Activated naive CD4-positive, alpha-beta T cell treated with anti-CD3 and anti-CD28 coated beads for 36 hours (primary cell): Measurements from ENCODE around the gene SFXN2. TPM values are rescaled to one million over a fixed set of nuclear protein-coding genes. Genes with fewer than 3 reads are reported as not detected.
"Not testable (repeated sequence)": the region's sequence is repeated elsewhere in the genome, so short reads cannot be mapped to it uniquely, and the experiment has no call there.

Experiments
- CTCF ChIA-PET: fragments of 350-600 bp; sonication (Branson Sonifier 250); formaldehyde crosslinking; loops from one replicate; lab custom pipeline; 2021; ENCODE audit warnings: antibody characterized with exemption; lab: Charles Lee
- DNase-seq: peaks from one replicate; pipeline ENCODE4 v3.0.0-alpha.2; 2020
- H3K27ac Mint-ChIP-seq: one replicate; pipeline ENCODE4 v1.8.0; 2021; ENCODE audit warnings: mild to moderate bottlenecking, mixed read lengths
- H3K27me3 Mint-ChIP-seq: one replicate; pipeline ENCODE4 v1.8.0; 2021; ENCODE audit warnings: low read depth, mixed read lengths
- H3K36me3 Mint-ChIP-seq: one replicate; pipeline ENCODE4 v1.8.0; 2021; ENCODE audit warnings: low read depth, mixed read lengths
- H3K4me1 Mint-ChIP-seq: one replicate; pipeline ENCODE4 v1.8.0; 2021; ENCODE audit warnings: low read depth, mixed read lengths
- H3K4me3 Mint-ChIP-seq: one replicate; pipeline ENCODE4 v1.8.0; 2021; ENCODE audit warnings: mild to moderate bottlenecking, moderate library complexity, mixed read lengths
- H3K9me3 Mint-ChIP-seq: one replicate; pipeline ENCODE4 v1.8.0; 2021; ENCODE audit warnings: mixed read lengths
- intact Hi-C: fragments of 100-400 bp; cut with micrococcal nuclease; formaldehyde crosslinking; loops from one replicate; pipeline ENCODE4 v1.15.1; 2023
- total RNA-seq, 2 experiments: library from RNA; stranded (reverse); gene quantifications; one replicate each; pipeline ENCODE4 v1.2.3, GENCODE V29; 2021

SFXN2 gene
- total RNA-seq, 2 experiments from 2014 or later: 8.7 to 9.4 TPM

DNA sequence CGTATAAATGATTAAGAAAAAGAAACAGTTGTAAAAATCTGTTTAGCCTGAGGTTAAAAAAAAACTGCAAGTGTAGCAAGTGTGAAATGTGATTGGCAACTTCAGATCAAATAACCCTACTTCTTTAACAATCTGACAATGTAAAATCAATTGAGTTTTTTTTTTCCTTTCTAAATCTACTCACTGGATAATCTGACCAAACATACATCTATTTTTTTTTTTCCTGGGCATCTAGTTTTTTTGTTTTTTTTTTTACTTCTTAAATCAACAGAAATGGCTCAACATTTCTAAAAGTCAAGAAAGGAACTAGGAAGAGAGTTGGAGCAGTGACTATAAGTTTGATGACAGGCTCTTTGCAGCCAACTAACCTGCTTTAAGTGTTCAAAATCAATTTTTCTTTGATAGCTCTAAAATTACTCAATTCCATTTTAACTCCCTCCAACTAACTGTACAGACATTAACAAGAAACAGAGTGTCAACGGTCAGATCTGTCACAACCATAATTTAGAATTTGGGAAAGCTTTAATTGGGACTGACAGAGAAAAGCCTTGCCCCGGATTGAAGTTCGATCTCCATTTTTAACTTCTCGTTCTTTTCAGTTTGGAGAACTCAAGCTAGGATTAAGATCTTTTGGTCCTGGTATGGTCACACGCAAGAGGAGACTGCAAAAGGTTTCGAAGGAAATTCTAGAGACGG is 1.4 kb upstream of the SFXN2 start:
- peak overlapping the region; percentile 79 for H3K27ac Mint-ChIP-seq
- peaks cover 39% of the 10 kb centered on the region for H3K4me1 Mint-ChIP-seq
- intact Hi-C loops: loop anchor here (5.0 to 10.0 kb wide), 4 partner anchors 352 to 654 kb away; partner anchors contain the start of genes GBF1, PPRC1 and TAF5
- peak overlapping the region; percentile 92 for H3K4me3 Mint-ChIP-seq
- DNase-seq: no peak
- H3K9me3 Mint-ChIP-seq: no peaks in the 10 kb centered on the region
- H3K27me3 Mint-ChIP-seq: no peaks in the 10 kb centered on the region
- CTCF ChIA-PET: interaction anchor here (0.6 to 6.1 kb wide), 14 partner anchors 8 to 482 kb away, joined by 3 to 38 read pairs (median 4); partner anchors contain the start of genes ACTR1A and TRIM8
- peaks cover 12% of the 10 kb centered on the region for H3K36me3 Mint-ChIP-seq

DNA sequence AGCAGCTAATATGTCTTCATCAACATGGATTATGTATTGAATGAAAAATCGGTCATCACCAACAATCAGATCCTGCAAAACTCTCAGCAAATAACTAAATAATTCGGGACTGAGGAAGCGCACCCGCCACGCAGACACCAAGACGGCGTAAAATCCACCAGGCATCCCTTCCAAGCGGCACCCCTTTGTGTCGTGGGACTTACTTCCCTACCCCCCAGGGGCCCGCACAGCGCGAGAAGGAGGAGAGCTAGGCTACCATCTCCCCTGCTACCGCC is 960 bp upstream of the SFXN2 start:
- Mint-ChIP-seq H3K4me1 (peaks cover 42% of the 10 kb centered on the region), H3K4me3 (peak overlapping the region; percentile 92), H3K27me3 (no peaks in the 10 kb centered on the region), H3K9me3 (no peaks in the 10 kb centered on the region), H3K36me3 (peaks cover 14% of the 10 kb centered on the region), H3K27ac (peak overlapping the region; percentile 79)
- DNase-seq: peak; percentile 78
- intact Hi-C loops: loop anchor here (5.0 to 10.0 kb wide), 4 partner anchors 351 to 654 kb away; partner anchors contain the start of genes GBF1, PPRC1 and TAF5
- CTCF ChIA-PET: interaction anchor here (0.6 to 6.1 kb wide), 12 partner anchors 8 to 396 kb away, joined by 3 to 38 read pairs (median 4); partner anchors contain the start of genes ACTR1A and TRIM8

DNA sequence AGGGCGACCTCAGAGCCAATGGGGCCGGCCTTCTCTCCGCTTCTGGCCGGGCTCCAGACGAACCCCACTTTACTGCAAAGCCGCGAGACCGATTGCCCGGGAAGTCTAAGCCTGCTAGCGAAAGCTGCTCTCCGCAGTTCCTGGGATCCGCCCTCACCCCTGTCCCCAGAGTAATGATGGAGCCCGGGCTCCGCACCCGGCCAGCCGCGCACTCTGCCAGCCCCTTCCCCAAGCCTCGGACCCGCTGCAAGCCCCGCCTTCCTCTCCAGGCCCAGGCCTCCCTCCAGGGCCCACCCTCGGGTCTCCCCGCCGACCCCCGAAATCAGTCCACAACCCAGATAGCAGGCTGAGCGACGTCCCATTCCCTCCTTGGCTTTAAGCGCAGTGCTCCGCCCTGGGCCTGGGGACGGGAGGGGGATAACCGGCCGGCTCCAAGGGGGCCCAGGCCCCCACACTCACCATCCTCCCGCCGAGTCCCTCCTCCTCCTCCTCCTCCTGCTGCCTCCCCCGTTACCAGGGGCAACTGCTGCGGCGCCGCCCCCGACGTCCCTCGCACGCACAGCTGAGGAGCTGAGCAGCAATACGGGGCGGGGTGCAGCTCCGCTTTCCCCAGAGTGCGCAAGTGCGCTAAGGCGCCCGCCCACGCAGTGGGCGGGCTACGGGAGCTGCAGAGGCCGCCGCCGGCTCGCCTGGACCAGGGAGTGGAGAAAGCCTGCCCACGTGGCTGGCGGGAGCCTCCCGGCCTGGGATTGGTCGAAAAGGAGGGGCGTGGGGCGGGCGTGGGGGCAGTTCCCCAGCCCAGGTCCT is 419 bp upstream of the SFXN2 start, which contains the start of gene ARL3:
Gene ARL3, minus strand, starts transcription at position 584 of the 807 bp plus-strand sequence. Its CDS starts 122 bp downstream, at position 462.
- H3K27ac Mint-ChIP-seq: peak within 1 kb of the TSS; percentile 79
- peaks cover 14% of the 10 kb centered on the region for H3K36me3 Mint-ChIP-seq
- CTCF ChIA-PET: interaction anchor here (0.6 to 6.1 kb wide), 12 partner anchors 9 to 469 kb away, joined by 3 to 38 read pairs (median 4); partner anchors contain the start of genes ACTR1A, GBF1 and TRIM8
- peaks cover 44% of the 10 kb centered on the region for H3K4me1 Mint-ChIP-seq
- intact Hi-C loops: loop anchor here (1.0 to 10.0 kb wide), 13 partner anchors 29 to 653 kb away; partner anchors contain the start of genes ACTR1A, BORCS7, CNNM2 and GBF1
- no peaks in the 10 kb centered on the region for H3K9me3 Mint-ChIP-seq
- H3K4me3 Mint-ChIP-seq: peak within 1 kb of the TSS; percentile 92
- no peaks in the 10 kb centered on the region for H3K27me3 Mint-ChIP-seq
- DNase-seq: peak; percentile 98

DNA sequence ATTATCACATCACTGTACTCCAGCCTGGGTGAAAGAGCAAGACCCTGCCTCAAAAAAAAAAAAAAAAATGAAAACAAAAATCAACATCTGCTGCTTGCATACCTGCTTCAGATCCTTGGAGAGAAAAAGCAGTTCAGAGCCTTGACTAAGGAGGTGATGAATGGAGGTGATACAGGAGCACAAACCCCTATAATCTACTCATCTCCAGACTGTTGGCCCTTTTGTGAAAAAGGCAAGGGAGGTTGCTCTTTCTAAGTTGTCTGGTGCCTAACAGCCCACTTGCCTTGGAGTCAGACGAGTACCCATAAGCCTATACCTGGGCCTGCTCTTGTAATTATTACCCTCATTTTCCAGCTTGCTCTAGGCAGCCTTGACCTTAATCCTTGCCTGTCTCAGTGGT is 1.4 kb downstream of the SFXN2 start:
- DNase-seq: no peak
- Mint-ChIP-seq H3K27me3 (no peaks in the 10 kb centered on the region), H3K27ac (no peak overlapping the region), H3K4me3 (peak overlapping the region; percentile 53), H3K9me3 (no peaks in the 10 kb centered on the region), H3K36me3 (peaks cover 19% of the 10 kb centered on the region), H3K4me1 (peaks cover 55% of the 10 kb centered on the region)
- CTCF ChIA-PET: interaction anchor here (0.8 to 6.1 kb wide), 3 partner anchors 11 to 40 kb away, joined by 3 to 38 read pairs (median 6); no protein-coding TSS in a partner anchor
- intact Hi-C loops: loop anchor here (2.0 to 10.0 kb wide), 2 partner anchors 41 to 349 kb away; no protein-coding TSS in a partner anchor

DNA sequence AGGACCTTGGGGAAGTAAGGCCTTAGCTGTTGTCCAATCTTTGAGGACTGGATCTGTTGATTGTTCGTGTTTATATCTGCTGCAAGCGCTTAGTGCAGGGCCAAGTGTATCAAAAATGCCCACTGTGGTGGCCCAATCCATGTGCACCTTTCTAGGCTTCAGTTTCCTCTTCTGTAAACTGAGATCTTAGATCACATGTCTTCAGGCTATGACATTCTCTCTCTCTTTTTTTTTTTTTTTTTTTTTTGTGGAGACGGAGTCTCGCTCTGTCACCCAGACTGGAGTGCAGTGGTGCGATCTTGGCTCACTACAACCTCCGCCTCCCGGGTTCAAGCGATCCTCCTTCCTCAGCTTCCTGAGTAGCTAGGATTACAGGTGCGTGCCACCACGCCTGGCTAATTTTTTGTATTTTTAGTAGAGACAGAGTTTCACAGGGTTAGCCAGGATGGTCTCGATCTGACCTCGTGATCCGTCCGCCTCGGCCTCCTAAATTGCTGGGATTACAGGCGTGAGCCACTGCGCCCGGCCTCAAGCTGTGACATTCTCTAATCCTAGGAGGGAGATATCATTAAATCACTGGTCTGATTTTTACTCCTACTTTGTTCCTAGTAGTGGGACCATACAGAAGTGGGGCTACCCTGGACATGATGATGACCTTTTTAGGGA is 2.6 kb downstream of the SFXN2 start:
- intact Hi-C loops: loop anchor here (10.0 kb wide), 1 partner anchor 348 kb away; no protein-coding TSS in a partner anchor
- Mint-ChIP-seq H3K4me1 (peaks cover 59% of the 10 kb centered on the region), H3K36me3 (peaks cover 23% of the 10 kb centered on the region)
- H3K27ac Mint-ChIP-seq, DNase-seq, H3K27me3 Mint-ChIP-seq, H3K4me3 Mint-ChIP-seq, H3K9me3 Mint-ChIP-seq: not testable (repeated sequence)
- CTCF ChIA-PET: interaction anchor here (2.2 kb wide), 1 partner anchor 10 kb away, joined by 6 read pairs; no protein-coding TSS in a partner anchor

DNA sequence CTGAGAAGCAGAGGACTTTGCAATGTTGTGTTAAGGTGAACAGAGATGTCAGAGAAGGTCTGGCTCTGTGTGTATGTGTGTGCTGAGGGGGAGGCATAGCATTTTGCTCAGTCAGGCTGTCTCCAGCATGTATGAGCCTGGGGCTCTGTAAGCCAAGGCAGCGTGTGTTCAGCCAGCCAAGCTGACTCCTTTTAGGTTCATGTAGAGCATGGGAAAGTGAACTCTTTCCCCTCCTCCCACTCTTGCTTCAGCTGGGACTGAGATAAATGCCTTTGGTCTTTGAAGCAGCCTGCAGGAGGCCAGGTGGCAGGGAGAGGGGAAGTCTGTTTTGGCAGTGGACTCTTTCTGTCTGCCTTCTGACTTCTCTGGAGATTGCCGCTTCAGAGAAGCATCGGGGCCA is 3.8 kb downstream of the SFXN2 start:
- Mint-ChIP-seq H3K4me3 (no peak overlapping the region), H3K4me1 (peaks cover 50% of the 10 kb centered on the region), H3K27ac (no peak overlapping the region)

DNA sequence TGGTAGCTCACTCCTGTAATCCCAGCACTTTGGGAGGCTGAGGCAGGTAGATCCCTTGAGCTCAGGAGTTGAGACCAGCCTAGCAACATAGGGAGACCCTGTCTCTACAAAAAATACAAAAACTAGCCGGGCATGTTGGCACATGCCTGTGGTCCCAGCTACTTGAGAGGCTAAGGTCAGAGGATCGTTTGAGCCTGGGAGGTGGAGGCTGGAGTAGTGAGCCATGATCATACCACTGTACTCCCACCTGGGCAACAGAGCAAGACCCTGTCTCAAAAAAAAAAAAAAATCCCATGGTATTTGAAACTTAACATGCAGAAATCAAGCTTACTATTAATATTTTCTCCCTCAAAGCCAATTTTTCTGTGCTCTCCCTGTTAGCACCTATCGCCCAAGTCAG is 5.9 kb downstream of the SFXN2 start:
- Mint-ChIP-seq H3K36me3 (peaks cover 34% of the 10 kb centered on the region), H3K9me3 (no peaks in the 10 kb centered on the region), H3K27ac (no peak overlapping the region), H3K27me3 (no peaks in the 10 kb centered on the region), H3K4me1 (peaks cover 44% of the 10 kb centered on the region), H3K4me3 (no peak overlapping the region)
- intact Hi-C loops: no loop called here
- CTCF ChIA-PET: interaction anchor here (0.6 to 0.9 kb wide), 3 partner anchors 32 to 286 kb away, joined by 3 to 6 read pairs (median 4); no protein-coding TSS in a partner anchor
- no peak for DNase-seq

More for the DNA sequence above, 3.8 kb downstream of the SFXN2 start:
- Mint-ChIP-seq H3K9me3 (no peaks in the 10 kb centered on the region), H3K36me3 (peaks cover 25% of the 10 kb centered on the region), H3K27me3 (no peaks in the 10 kb centered on the region)
- intact Hi-C loops: loop anchor here (10.0 kb wide), 1 partner anchor 347 kb away; no protein-coding TSS in a partner anchor
- DNase-seq: no peak
- CTCF ChIA-PET: interaction anchor here (0.6 kb wide), 1 partner anchor 13 kb away, joined by 6 read pairs; no protein-coding TSS in a partner anchor

DNA sequence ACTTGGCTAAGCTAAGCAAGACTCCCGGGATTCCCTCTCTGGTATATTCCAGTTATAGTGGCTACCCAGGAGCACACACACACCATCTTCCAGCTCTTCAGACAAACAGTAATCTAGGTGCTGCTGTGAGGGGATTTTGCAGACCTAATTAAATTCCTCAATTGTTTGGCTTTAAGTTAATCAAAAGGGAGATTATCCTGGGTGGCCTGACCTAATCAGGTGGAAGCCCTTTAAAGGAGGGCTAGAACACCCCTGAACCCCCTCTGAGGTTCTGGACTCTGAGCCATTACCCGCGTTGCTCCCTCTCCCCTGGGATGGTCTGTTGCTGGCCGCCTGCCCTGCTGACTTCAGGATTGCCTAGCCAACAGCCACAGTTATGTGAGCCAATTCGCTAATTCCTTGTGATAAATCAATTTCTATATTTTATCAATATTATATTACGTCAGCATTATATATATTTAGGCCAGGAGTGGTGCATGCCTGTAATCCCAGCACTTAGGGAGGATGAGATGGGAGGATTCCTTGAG is 6.4 kb downstream of the SFXN2 start:
- no peak overlapping the region for H3K4me3 Mint-ChIP-seq
- H3K9me3 Mint-ChIP-seq: no peaks in the 10 kb centered on the region
- intact Hi-C loops: no loop called here
- H3K27ac Mint-ChIP-seq: no peak overlapping the region
- CTCF ChIA-PET: interaction anchor here (0.6 to 0.9 kb wide), 2 partner anchors 31 to 286 kb away, joined by 3 to 6 read pairs; no protein-coding TSS in a partner anchor
- H3K4me1 Mint-ChIP-seq: peaks cover 40% of the 10 kb centered on the region
- H3K36me3 Mint-ChIP-seq: peaks cover 34% of the 10 kb centered on the region
- no peaks in the 10 kb centered on the region for H3K27me3 Mint-ChIP-seq
- no peak for DNase-seq

DNA sequence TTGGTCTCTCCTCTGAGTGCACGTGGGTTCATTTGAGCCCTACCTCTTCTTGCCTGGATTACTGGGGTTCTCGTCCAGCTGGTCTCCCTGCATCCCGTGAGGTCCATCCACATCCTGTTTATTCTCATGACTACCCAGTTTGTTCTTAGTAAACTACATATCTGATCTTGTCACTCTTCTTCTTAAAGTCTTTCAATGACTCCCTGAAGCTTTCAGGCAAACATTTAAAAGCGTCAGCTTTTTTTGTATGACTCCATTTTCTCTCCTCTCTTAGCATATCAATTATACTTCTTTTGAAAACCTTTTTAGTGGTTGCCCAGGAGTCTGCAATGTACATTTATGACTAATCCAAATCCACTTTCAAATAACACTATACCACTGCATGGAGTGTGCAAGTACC is 7.5 kb downstream of the SFXN2 start:
- H3K9me3 Mint-ChIP-seq: no peaks in the 10 kb centered on the region
- peak overlapping the region; percentile 5 for H3K27ac Mint-ChIP-seq
- no peaks in the 10 kb centered on the region for H3K27me3 Mint-ChIP-seq
- H3K4me3 Mint-ChIP-seq: no peak overlapping the region
- no peak for DNase-seq
- intact Hi-C loops: no loop called here
- H3K4me1 Mint-ChIP-seq: peaks cover 31% of the 10 kb centered on the region
- H3K36me3 Mint-ChIP-seq: peaks cover 36% of the 10 kb centered on the region
- CTCF ChIA-PET: no interaction called here

DNA sequence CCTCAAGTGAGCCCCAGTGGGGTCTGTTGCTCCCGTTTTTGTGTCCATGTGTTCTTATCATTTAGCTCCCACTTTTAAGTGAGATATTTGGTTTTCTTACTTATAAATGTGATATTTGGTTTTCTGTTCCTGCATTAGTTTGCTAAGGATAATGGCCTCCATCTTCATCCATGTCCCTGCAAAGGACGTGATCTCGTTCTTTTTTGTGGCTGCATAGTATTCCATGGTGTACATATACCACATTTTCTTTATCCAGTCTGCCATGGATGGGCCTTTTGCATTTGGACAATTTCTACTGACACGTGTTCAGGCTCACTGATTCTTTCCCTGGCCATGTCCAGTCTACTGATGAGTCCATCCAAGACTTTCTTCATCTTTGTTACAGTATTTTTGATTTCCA is 9.6 kb downstream of the SFXN2 start:
- intact Hi-C loops: no loop called here

DNA sequence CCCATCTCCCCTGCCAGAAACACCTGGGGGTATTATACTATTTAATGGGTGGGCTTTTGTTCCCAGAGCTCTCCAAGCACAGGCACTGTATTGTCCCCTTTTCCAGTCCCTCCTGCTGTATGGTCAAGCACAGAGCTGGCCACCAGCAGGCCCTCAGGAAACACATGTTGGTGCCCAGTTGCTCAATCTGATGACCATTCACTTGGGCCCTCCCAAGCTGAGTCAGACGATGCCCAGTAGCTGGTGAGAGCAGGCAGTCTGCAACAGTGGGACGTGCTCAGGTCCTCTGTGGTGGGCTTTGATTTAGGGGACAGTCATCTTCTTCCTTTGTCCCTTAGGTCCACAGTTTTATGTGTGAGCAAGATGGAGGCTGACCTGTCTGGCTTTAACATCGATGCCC is 11.8 kb downstream of the SFXN2 start:
- intact Hi-C loops: loop anchor here (5.0 kb wide), 2 partner anchors 106 to 191 kb away; partner anchors contain the start of gene CNNM2
- Mint-ChIP-seq H3K27ac (no peak overlapping the region), H3K4me1 (peaks cover 6% of the 10 kb centered on the region), H3K9me3 (no peaks in the 10 kb centered on the region), H3K4me3 (no peak overlapping the region), H3K27me3 (no peaks in the 10 kb centered on the region), H3K36me3 (peaks cover 25% of the 10 kb centered on the region)
- CTCF ChIA-PET: interaction anchor here (0.6 to 1.6 kb wide), 2 partner anchors 25 to 109 kb away, joined by 3 to 5 read pairs; no protein-coding TSS in a partner anchor
- no peak for DNase-seq

More for the DNA sequence above, 9.6 kb downstream of the SFXN2 start:
- Mint-ChIP-seq H3K27ac (no peak overlapping the region), H3K4me1 (peaks cover 17% of the 10 kb centered on the region), H3K36me3 (peaks cover 30% of the 10 kb centered on the region), H3K4me3 (no peak overlapping the region), H3K27me3 (no peaks in the 10 kb centered on the region), H3K9me3 (no peaks in the 10 kb centered on the region)
- CTCF ChIA-PET: interaction anchor here (0.7 kb wide), 1 partner anchor 30 kb away, joined by 3 read pairs; no protein-coding TSS in a partner anchor
- no peak for DNase-seq
